GM21360 (cell line): ENCODE measurements around the gene VIPR2.

ENCODE experiments used
- ATAC-seq: cut with Tn5 transposase; IDR thresholded peaks from one replicate; pipeline ENCODE4 v1.9.1; 2021; ENCODE audit warnings: mild to moderate bottlenecking, moderate library complexity; ENCODE audit not compliant: unreplicated experiment

Gene VIPR2

GRCh38 chr7:159047536-159047935 lies 97.1 kb downstream of the VIPR2 start:
- no peak for ATAC-seq

- no peak for ATAC-seq
Measured at GRCh38 chr7:159046300-159046699, 98.4 kb downstream of the VIPR2 start.

GRCh38 chr7:159045839-159046238 lies 98.8 kb downstream of the VIPR2 start:
- ATAC-seq: no peak

- ATAC-seq: no peak
Measured at GRCh38 chr7:159042581-159043101, 102.0 kb downstream of the VIPR2 start.

- no peak for ATAC-seq
Measured at GRCh38 chr7:159042103-159042502, 102.6 kb downstream of the VIPR2 start.

GRCh38 chr7:159040912-159041711 lies 103.6 kb downstream of the VIPR2 start:
- no peak for ATAC-seq

GRCh38 chr7:159040146-159040545 lies 104.5 kb downstream of the VIPR2 start:
- ATAC-seq: no peak

- no peak for ATAC-seq
Measured at GRCh38 chr7:159039716-159040115, 105.0 kb downstream of the VIPR2 start.

GRCh38 chr7:159038066-159038465 lies 106.6 kb downstream of the VIPR2 start:
- no peak for ATAC-seq

- ATAC-seq: no peak
Measured at GRCh38 chr7:159036916-159037605, 107.6 kb downstream of the VIPR2 start.

- no peak for ATAC-seq
Measured at GRCh38 chr7:159035571-159036073, 109.0 kb downstream of the VIPR2 start.

GRCh38 chr7:159034988-159035387 lies 109.7 kb downstream of the VIPR2 start:
- no peak for ATAC-seq

GRCh38 chr7:159034394-159034793 lies 110.3 kb downstream of the VIPR2 start:
- ATAC-seq: no peak

- no peak for ATAC-seq
Measured at GRCh38 chr7:159033956-159034355, 110.7 kb downstream of the VIPR2 start.

- ATAC-seq: no peak
Measured at GRCh38 chr7:159033473-159033825, 111.2 kb downstream of the VIPR2 start.

GRCh38 chr7:159032753-159033472 lies 111.8 kb downstream of the VIPR2 start:
- ATAC-seq: no peak

GRCh38 chr7:159032322-159032721 lies 112.3 kb downstream of the VIPR2 start:
- no peak for ATAC-seq

- no peak for ATAC-seq
Measured at GRCh38 chr7:159031750-159032149, 112.9 kb downstream of the VIPR2 start.

- ATAC-seq: no peak
Measured at GRCh38 chr7:159031135-159031701, 113.4 kb downstream of the VIPR2 start.

- no peak for ATAC-seq
Measured at GRCh38 chr7:159030490-159031134, 114.1 kb downstream of the VIPR2 start.
